OCI-LY7 (cell line): Measurements from ENCODE around the gene SLC2A8.

ENCODE experiments used
- EZH2phosphoT487 ChIP-seq: fragments of 200-600 bp; sonication (generic); IDR thresholded peaks from 2 replicates; pipeline ENCODE4 v1.6.1; 2018; ENCODE audit warnings: low read depth, borderline replicate concordance, mild to moderate bottlenecking, mixed run types, antibody characterized with exemption, low read length, moderate library complexity, mixed read lengths
- TF ChIP-seq, protein P1 (sequence below): fragments of 200-600 bp; sonication (generic); conservative IDR thresholded peaks from 2 replicates; pipeline ENCODE4 v1.5.1; 2014; ENCODE audit warnings: mild to moderate bottlenecking, antibody characterized with exemption, low read length, moderate library complexity, mixed read lengths

DNA sequence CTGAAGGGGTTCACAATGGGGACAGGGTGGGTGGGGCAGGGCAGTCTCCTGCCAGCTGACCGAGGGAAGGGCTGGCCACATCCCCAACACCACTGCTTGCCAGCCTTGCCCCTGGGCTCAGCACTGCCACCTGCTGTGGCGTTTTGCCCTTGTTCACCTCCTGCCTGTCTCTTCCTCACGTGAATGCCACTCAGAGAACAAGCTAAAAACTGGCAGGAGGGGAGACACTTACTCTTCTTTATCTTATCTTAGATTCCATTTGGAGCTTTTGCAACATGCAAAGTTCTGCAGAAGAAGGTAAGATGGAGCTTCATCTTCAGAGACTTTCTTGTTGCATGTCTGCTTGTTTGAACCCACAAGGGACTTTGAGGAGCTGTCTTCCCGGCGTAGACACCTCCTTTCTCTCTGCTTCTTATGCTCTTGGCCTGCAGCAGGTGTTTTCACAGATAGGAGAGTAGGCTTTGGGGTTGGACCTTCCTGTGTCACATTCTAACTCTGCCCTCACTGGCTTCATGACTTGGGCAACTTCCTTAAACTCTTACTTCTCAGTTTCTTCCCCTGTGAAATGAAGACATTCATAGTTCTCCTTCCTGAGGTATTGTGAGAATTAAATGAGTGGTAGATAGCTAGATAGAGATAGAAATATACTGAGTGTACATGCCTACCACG, 58.5 kb downstream of the SLC2A8 start:
- TF ChIP-seq, protein P1, sequence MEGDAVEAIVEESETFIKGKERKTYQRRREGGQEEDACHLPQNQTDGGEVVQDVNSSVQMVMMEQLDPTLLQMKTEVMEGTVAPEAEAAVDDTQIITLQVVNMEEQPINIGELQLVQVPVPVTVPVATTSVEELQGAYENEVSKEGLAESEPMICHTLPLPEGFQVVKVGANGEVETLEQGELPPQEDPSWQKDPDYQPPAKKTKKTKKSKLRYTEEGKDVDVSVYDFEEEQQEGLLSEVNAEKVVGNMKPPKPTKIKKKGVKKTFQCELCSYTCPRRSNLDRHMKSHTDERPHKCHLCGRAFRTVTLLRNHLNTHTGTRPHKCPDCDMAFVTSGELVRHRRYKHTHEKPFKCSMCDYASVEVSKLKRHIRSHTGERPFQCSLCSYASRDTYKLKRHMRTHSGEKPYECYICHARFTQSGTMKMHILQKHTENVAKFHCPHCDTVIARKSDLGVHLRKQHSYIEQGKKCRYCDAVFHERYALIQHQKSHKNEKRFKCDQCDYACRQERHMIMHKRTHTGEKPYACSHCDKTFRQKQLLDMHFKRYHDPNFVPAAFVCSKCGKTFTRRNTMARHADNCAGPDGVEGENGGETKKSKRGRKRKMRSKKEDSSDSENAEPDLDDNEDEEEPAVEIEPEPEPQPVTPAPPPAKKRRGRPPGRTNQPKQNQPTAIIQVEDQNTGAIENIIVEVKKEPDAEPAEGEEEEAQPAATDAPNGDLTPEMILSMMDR, result peak; percentile 69
- no peak for TF ChIP-seq EZH2phosphoT487
